GM18520 (cell line): ENCODE measurements around the gene ARHGAP6.

Experiments
- ATAC-seq: cut with Tn5 transposase; IDR thresholded peaks from one replicate; pipeline ENCODE4 v1.9.1; 2021; ENCODE audit not compliant: unreplicated experiment

The ARHGAP6 gene

GRCh38 chrX:11119313-11119943 is 546.3 kb downstream of the ARHGAP6 start:
- no peak for ATAC-seq

- ATAC-seq, result no peak
These were observed 548.0 kb downstream of the ARHGAP6 start for GRCh38 chrX:11117745-11118144.

- ATAC-seq, result no peak
These were observed 552.0 kb downstream of the ARHGAP6 start for GRCh38 chrX:11113731-11114130.

DNA sequence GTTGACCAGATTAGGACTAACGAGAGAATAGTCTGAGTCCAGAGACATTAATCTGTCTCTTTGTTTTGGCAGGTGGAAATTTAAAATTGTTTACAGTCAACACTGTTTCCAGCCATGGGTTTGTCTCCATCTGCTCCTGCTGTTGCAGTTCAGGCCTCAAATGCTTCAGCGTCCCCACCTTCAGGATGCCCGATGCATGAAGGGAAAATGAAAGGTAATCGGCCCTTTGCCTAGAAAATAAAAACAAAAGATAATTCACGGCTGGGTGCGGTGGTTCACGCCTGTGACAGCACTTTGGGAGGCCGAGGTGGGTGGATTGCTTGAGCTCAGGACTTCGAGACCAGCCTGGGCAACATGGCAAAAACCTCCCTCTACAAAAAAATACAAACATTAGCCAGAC is 553.8 kb downstream of the ARHGAP6 start:
- ATAC-seq, result no peak

DNA sequence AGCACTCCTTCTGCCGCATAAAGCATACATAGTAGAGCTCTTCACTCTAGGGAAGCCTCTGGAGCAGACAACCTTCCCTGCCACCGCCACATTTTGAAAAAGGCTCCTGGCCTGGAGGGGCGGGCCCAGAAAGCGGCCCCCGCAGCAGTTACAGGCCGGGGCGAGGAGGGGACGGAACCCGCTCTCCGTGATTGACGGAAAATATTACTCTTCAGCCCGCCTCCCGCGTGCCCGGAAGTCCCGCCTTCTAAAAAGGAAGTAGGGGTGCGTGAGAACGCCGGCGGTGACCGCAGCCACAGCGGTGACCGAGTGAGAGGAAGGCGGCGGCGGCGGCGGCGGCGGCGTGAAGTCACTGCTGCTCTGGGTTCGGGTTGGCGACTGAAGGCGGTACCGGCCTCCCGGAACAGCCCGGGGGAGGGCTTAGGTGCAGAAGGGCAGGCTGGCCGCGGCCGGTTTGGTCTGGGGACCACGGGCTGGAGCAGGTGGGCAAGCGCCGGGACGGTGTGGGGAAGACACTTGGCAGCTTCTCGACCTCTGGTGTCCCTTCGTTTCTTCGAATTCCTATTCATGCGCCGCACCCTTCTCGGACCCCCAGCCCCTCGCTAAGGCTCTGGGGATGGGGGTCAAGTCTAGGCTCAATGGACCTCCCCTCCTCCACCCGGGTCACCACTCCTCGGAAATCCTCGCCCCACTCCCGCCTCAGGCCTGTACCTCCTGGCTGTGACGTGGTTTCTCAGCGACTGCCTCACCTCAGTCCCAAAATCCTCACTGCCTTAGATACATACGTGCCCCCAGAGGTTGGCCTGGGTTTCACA is 554.5 kb downstream of the ARHGAP6 start, which contains the start of gene HCCS:
HCCS (plus strand) TSS at position 296 of the 815 bp plus-strand sequence. CDS start 729 bp downstream, outside the sequence.
- ATAC-seq, result peak; percentile 86

- no peak for ATAC-seq
These were observed 555.8 kb downstream of the ARHGAP6 start for GRCh38 chrX:11109968-11110367.

DNA sequence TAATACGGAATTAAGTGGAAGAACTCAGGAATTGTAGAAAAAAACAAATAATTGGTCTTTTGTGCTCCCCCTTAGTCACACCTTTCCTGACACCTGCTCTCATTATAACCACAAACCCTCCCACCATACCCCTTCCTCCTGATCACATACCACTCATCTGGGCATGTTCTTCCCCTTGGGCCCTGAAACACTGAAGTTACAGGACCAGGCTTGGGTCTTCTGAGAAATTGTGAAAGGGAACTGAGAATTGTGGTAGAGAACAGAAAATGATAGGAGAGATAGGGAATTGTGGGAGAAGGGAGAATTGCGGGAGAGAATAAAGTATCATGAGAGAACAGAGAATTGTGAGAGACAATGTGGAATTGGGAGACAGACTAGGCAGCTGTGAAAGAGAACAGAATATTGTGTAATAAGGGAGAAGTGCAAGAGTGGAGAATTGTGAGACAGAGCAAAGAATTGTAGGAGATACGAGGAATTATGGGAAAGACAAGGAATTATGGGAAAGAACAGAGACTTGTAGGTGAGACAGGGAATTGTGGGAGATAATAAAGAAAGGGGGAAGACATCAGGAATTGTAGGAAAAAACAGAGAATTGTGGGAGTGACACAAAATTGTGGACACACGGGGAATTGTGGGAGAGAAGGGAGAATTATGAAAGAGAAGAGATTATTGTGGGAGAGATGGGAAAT is 557.3 kb downstream of the ARHGAP6 start:
- no peak for ATAC-seq

DNA sequence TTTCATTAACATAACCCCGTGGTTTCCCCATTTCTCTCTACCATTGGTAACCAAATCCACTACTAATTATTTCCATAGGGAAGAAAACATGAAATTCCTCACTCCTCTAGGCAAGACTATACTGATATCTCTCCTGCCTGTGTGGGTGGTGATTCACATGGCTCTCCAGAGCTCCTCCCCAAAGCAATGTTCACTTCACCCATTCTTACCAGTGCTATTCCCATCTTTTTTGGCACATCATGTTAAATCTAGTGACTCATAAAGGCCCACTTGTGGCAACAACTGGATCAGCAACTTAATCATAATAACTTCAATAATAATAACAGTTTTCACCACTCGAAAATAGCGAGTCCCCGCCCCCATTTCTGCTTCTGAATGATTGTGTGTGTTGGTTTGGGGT is 560.6 kb downstream of the ARHGAP6 start:
- ATAC-seq, result no peak

GRCh38 chrX:11103751-11104150 is 562.0 kb downstream of the ARHGAP6 start:
- no peak for ATAC-seq

- no peak for ATAC-seq
These were observed 562.7 kb downstream of the ARHGAP6 start for GRCh38 chrX:11103006-11103405.

- ATAC-seq, result no peak
These were observed 565.3 kb downstream of the ARHGAP6 start for GRCh38 chrX:11100281-11101035.

DNA sequence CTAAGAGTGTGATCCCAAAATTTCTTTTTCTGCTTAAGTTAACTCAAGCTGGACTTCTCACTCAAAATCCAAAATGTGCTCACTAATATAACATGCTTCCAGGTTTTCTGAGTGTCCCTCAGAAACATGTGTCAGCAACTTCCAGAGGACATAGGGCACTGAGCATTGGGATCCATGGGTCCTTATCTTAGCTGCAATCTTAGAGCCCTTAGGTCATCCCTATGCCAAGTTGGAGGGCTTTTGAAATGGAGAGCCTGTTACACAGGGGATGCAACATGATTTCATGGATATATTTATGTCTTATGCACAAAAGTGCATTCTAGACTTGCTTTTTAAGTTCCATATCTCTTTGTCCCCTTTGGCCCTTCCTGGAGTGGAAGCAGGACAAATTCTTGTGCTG is 566.3 kb downstream of the ARHGAP6 start:
- no peak for ATAC-seq

GRCh38 chrX:11097933-11098332 is 567.8 kb downstream of the ARHGAP6 start:
- no peak for ATAC-seq

DNA sequence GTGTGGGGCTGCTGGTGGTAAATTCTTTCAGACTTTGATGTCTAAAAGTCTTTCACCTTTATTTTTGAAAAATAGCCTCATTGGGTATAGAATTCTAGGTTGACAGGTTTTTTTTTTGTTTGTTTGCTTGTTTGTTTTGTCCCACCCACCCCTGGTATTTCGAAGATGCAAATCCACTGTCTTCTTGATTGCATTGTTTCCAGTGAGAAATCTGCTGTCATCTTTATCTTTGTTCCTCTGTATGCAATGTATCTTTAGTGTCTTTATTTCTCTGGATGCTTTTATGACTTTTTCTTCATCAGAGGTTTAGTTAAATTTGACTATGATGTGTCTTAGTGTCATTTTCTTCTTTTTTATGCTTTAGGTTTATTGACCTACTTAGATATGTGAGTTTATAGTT is 575.9 kb downstream of the ARHGAP6 start:
- no peak for ATAC-seq
